ENCODE measurements around the gene ADGRG4.

ADGRG4 gene

GRCh38 chrX:136295380-136295779 lies 5.4 kb upstream of the ADGRG4 start:
- DNase-seq = no peak

- DNase-seq = no peak
These were observed 2.3 kb downstream of the ADGRG4 start for GRCh38 chrX:136303041-136303440.

GRCh38 chrX:136304493-136304892 lies 3.7 kb downstream of the ADGRG4 start:
- DNase-seq = no peak

- DNase-seq = no peak
These were observed 5.4 kb downstream of the ADGRG4 start for GRCh38 chrX:136306182-136306581.

GRCh38 chrX:136307471-136307870 lies 6.7 kb downstream of the ADGRG4 start:
- DNase-seq = no peak

GRCh38 chrX:136310411-136310810 lies 9.6 kb downstream of the ADGRG4 start:
- no peak for DNase-seq

GRCh38 chrX:136318156-136318555 lies 17.4 kb downstream of the ADGRG4 start:
- no peak for DNase-seq

GRCh38 chrX:136318895-136319597 lies 18.3 kb downstream of the ADGRG4 start:
- DNase-seq = peak; percentile 9

- no peak for DNase-seq
These were observed 18.8 kb downstream of the ADGRG4 start for GRCh38 chrX:136319600-136319999.

- no peak for DNase-seq
These were observed 20.8 kb downstream of the ADGRG4 start for GRCh38 chrX:136321532-136321931.

GRCh38 chrX:136322064-136322463 lies 21.3 kb downstream of the ADGRG4 start:
- DNase-seq = peak; percentile 18

GRCh38 chrX:136325377-136325776 lies 24.6 kb downstream of the ADGRG4 start:
- DNase-seq = no peak

GRCh38 chrX:136328933-136329332 lies 28.2 kb downstream of the ADGRG4 start:
- no peak for DNase-seq

- no peak for DNase-seq
These were observed 35.9 kb downstream of the ADGRG4 start for GRCh38 chrX:136336623-136337022.

GRCh38 chrX:136339702-136340101 lies 38.9 kb downstream of the ADGRG4 start:
- no peak for DNase-seq

- no peak for DNase-seq
These were observed 43.6 kb downstream of the ADGRG4 start for GRCh38 chrX:136344320-136344719.

GRCh38 chrX:136346506-136346905 lies 45.7 kb downstream of the ADGRG4 start:
- DNase-seq = no peak

- no peak for DNase-seq
These were observed 46.9 kb downstream of the ADGRG4 start for GRCh38 chrX:136347706-136348105.

- DNase-seq = no peak
These were observed 52.8 kb downstream of the ADGRG4 start for GRCh38 chrX:136353526-136354093.

- no peak for DNase-seq
These were observed 53.4 kb downstream of the ADGRG4 start for GRCh38 chrX:136354201-136354600.

GRCh38 chrX:136369377-136369776 lies 68.6 kb downstream of the ADGRG4 start:
- DNase-seq = no peak

GRCh38 chrX:136376713-136377112 lies 76.0 kb downstream of the ADGRG4 start:
- no peak for DNase-seq

GRCh38 chrX:136380010-136380769 lies 79.4 kb downstream of the ADGRG4 start:
- no peak for DNase-seq

GRCh38 chrX:136386173-136386572 lies 85.4 kb downstream of the ADGRG4 start:
- no peak for DNase-seq
